ENCODE measurements around the gene PANK4. TPM values are rescaled to one million over a fixed set of nuclear protein-coding genes. Genes with fewer than 3 reads are reported as not detected.
"Not testable (repeated sequence)": the region's sequence is repeated elsewhere in the genome, so short reads cannot be mapped to it uniquely, and the experiment has no call there.

Gene PANK4
- total RNA-seq, 6 donors from 2014 or later = 20.7 to 123 (median 36.9) TPM

DNA sequence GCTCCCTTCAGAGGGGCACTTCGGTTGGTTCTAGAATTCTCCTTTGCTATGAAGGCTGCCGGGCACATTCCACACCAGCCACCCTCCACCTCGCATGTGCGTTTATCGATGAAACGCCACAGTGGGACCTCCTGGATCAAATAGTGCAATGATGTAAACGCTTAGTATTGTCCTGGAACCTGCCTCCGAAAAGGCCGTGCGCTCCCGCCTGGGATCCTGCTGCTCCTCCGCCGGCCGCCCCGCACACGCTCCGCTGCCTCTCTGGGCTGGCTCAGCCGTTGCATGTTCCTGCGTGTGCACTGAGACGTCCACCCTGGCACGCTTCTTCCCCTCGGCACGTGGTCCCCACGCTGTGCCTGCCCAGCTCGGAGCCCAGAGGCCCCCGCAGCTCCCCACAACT, 25.8 kb upstream of the PANK4 start:
- Histone ChIP-seq H3K4me3 (no peak overlapping the region), H3K9me3 (no peaks in the 10 kb centered on the region), H3K36me3 (no peaks in the 10 kb centered on the region), H3K27ac (peak overlapping the region in 3 of 4 donors; percentile 26 to 79 (median 59)), H3K27me3 (no peaks in the 10 kb centered on the region), H3K4me1 (peaks cover 40 to 56% (median 47%) of the 10 kb centered on the region in 4 donors)
- DNase-seq = peak in 1 of 2 donors; percentile 66
- ATAC-seq (ENCODE audit: low FRiP score in 2 of 2) = no peak
- 91 to 93% methylated on average over 24 to 26 of the region's 26 CpGs for WGBS, 2 donors
- no peak for TF ChIP-seq POLR2A (IDR thresholded peaks at IDR 0.05)
- TF ChIP-seq EP300 (IDR thresholded peaks at IDR 0.05) = no peak
- no peak for TF ChIP-seq POLR2AphosphoS5 (IDR thresholded peaks at IDR 0.05)

GRCh38 chr1:2551544-2551943, 25.1 kb upstream of the PANK4 start:
- peak in 1 of 2 donors; percentile 73 for DNase-seq
- not testable (repeated sequence) for H3K9me3 ChIP-seq; H3K36me3 ChIP-seq; ATAC-seq (ENCODE audit: low FRiP score in 2 of 2); H3K27me3 ChIP-seq
- Histone ChIP-seq H3K27ac (peak overlapping the region; percentile 26 to 96 (median 69)), H3K4me1 (peaks cover 43 to 58% (median 49%) of the 10 kb centered on the region in 4 donors), H3K4me3 (peak overlapping the region in 3 of 4 donors; percentile 28 to 90 (median 31))
- 65 to 79% methylated on average over 6 to 8 of the region's 9 CpGs for WGBS, 2 donors
- TF ChIP-seq CTCF (IDR thresholded peaks at IDR 0.05) = peak in 4 of 6 experiments; percentile 16 to 39 (median 34)

GRCh38 chr1:2550309-2550861, 24.0 kb upstream of the PANK4 start:
- H3K27me3 ChIP-seq; H3K9me3 ChIP-seq; H3K36me3 ChIP-seq; ATAC-seq (ENCODE audit: low FRiP score in 2 of 2): not testable (repeated sequence)
- peak overlapping the region in 3 of 4 donors; percentile 28 to 90 (median 70) for H3K4me3 ChIP-seq
- peak in 1 of 2 donors; percentile 6 for DNase-seq
- peak overlapping the region; percentile 46 to 97 (median 78) for H3K27ac ChIP-seq
- 47 to 56% methylated on average over 5 to 11 of the region's 12 CpGs for WGBS, 2 donors
- peaks cover 50 to 63% (median 57%) of the 10 kb centered on the region in 4 donors for H3K4me1 ChIP-seq

DNA sequence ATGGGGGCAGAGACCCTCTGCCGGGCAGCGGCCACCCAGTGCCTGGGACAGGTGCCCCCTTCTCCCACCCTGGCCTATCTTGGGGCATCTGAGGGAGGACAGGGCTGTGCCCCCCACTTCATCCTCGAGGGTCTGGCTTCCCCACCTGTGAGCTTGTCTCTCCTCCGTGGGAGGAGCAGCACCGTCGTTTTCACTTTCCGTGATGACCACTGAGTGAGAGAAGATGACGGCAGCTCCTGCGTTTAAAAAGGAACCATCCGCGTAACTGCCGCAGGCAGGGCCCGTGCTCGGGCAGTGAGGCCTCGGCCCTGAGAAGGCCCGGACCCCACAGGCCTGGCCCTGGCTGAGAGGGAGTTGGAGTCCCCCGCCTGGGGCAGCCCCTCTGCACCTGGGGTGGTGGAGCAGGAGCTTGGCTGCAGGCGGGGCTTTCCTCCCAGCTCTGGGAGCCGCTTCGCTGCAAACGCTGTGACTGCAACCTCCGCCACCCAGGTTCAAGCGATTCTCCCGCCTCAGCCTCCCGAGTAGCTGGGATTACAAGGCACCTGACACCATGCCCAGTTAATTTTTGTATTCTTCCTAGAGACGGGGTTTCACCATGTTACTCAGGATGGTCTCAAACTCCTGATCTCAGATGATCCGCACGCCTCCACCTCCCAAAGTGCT, 23.1 kb upstream of the PANK4 start:
- not testable (repeated sequence) for H3K27me3 ChIP-seq; ATAC-seq (ENCODE audit: low FRiP score in 2 of 2); H3K9me3 ChIP-seq; H3K36me3 ChIP-seq
- WGBS, 2 donors = 73% methylated on average over 9 to 22 of the region's 28 CpGs
- Histone ChIP-seq H3K4me3 (peak overlapping the region in 3 of 4 donors; percentile 33 to 90 (median 70)), H3K27ac (peak overlapping the region; percentile 96 to 99 (median 98)), H3K4me1 (peaks cover 49 to 63% (median 57%) of the 10 kb centered on the region in 4 donors)
- DNase-seq = peak in 1 of 2 donors; percentile 24

DNA sequence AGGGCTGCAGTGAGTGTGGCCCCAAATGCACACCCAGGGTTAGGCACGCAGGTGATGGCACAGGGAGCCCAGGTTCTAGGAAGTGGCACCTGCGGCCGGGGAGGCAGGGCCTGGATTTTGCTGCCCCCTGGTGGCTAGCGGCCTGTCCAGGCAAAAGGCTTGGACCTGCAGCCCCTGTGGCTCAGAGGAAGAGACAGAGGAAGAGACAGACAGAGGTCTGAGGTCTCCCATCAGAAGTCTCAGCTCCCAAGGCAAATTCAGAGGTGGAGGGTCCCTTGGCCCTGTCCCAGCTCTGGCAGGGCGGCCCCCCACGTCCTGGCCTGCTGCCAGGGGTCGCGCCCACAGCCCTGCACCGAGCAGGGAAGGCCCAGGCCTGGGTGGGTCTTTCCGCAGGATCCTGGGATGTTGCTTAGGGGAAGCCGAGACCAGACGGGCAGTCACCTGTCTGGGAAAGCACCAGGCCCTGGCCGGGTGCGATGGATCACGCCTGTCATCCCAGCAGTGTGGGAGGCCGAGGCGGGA, 21.7 kb upstream of the PANK4 start:
- H3K27ac ChIP-seq = peak overlapping the region; percentile 96 to 99 (median 98)
- H3K27me3 ChIP-seq = no peaks in the 10 kb centered on the region
- H3K9me3 ChIP-seq = no peaks in the 10 kb centered on the region
- ATAC-seq (ENCODE audit: low FRiP score in 2 of 2) = peak; percentile 75 to 80
- TF ChIP-seq POLR2AphosphoS5 (IDR thresholded peaks at IDR 0.05) = peak in 1 of 2 donors; percentile 30
- peak in 1 of 4 donors; percentile 45 for TF ChIP-seq POLR2A (IDR thresholded peaks at IDR 0.05)
- peak; percentile 92 to 98 (median 96) for TF ChIP-seq CTCF (IDR thresholded peaks at IDR 0.05)
- no peak for TF ChIP-seq EP300 (IDR thresholded peaks at IDR 0.05)
- peak; percentile 91 to 93 for DNase-seq
- peaks cover 51 to 66% (median 64%) of the 10 kb centered on the region in 4 donors for H3K4me1 ChIP-seq
- peak overlapping the region; percentile 23 to 90 (median 68) for H3K4me3 ChIP-seq
- no peaks in the 10 kb centered on the region for H3K36me3 ChIP-seq
- WGBS, 2 donors = 8 to 26% methylated on average over 10 to 17 of the region's 17 CpGs

- no peaks in the 10 kb centered on the region for H3K36me3 ChIP-seq
- no peaks in the 10 kb centered on the region for H3K27me3 ChIP-seq
- no peak for ATAC-seq (ENCODE audit: low FRiP score in 2 of 2)
- TF ChIP-seq POLR2AphosphoS5 (IDR thresholded peaks at IDR 0.05) (no peak), POLR2A (IDR thresholded peaks at IDR 0.05) (peak in 1 of 4 donors; percentile 65), EP300 (IDR thresholded peaks at IDR 0.05) (no peak), CTCF (IDR thresholded peaks at IDR 0.05) (no peak)
- peak overlapping the region; percentile 67 to 90 (median 75) for H3K4me3 ChIP-seq
- DNase-seq = peak in 1 of 2 donors; percentile 76
- H3K4me1 ChIP-seq = peaks cover 51 to 66% (median 64%) of the 10 kb centered on the region in 4 donors
- no peaks in the 10 kb centered on the region for H3K9me3 ChIP-seq
- peak overlapping the region; percentile 96 to 99 (median 98) for H3K27ac ChIP-seq
- WGBS, 2 donors = 5 to 10% methylated on average over 14 to 15 of the region's 27 CpGs
These were observed 21.0 kb upstream of the PANK4 start for GRCh38 chr1:2547210-2548067.
